TTC549 (cell line): Measurements from ENCODE around the gene RBPMS2.

Source experiments
- FAIRE-seq: peaks from 2 replicates; lab custom pipeline; 2012; peaks lifted over from hg19 to GRCh38; lab: Jason Lieb, UNC

The RBPMS2 gene

DNA sequence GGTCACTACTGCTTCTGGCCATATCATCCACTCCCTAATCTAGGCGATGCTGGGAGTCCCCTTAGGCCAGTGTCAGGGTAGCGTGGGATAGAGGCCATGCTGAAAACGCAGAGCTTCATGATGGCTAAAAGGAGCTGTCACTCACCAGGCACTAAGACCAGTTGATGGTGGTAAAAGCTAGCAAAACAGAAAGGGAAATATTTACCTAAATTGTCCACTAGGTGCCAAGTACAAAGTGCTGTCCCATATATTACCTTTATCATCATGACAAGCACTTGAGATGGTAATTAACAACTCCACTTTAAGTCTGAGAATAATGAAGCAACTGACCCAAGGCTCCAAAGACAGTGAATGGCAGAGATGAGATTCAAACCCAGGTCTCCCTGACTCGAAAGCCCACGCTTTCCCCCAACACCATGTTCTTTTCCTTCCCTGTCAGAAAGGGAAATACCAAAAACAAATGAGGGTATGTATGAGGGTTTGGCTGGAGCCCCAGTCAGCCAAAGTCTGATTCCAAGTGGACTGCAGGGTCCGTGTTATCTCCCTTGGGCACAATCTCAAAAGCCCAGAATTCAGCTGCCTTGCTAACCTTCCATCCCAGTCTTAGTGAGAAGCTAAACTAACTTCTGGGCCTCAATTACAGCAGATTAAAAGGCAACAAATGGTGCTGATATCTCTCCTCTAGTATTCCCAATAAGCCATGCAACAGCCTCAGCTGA lies 84.7 kb downstream of the RBPMS2 start:
- no peak for FAIRE-seq

DNA sequence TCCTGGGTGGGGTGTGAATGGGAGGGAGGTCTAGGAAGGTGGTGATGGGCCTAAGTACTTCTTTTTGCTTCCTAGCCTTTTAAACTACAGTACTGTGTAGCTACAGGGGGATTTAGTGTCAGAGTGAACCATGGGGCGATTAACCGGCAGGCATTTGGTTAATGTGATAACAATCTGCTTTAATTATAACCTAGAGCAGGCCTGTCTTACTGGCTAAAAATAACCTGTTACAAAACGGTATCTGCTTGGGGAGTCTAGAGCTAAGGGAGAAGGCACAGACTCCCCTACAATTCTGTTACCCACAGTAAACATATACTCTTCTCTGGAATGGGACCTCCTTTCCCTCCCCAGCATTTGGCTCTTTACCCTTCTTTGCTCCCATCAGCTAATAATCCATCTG lies 85.4 kb downstream of the RBPMS2 start:
- no peak for FAIRE-seq
